CD14-positive monocyte (primary cell): ENCODE results near the gene LIMS2. TPM values are rescaled to one million over a fixed set of nuclear protein-coding genes. Genes with fewer than 3 reads are reported as not detected.

Source experiments
- DNase-seq, 3 donors: peaks; one replicate each; pipeline ENCODE4 v3.0.0-alpha.2; 2011 to 2022
- H2AFZ ChIP-seq: 2 replicates; pipeline ENCODE4 v1.6.0; 2012; ENCODE audit warnings: mild to moderate bottlenecking, low read depth, low read length, inconsistent platforms; ENCODE audit not compliant: insufficient read depth, poor library complexity, severe bottlenecking
- H3K27ac ChIP-seq, 2 donors: 1 replicate in 1 of 2; 2 replicates in 1 of 2; pipeline ENCODE4 v1.5.1; 2012 to 2013; ENCODE audit warnings: low read length in 2 of 2, control low read depth in 1 of 2, inconsistent platforms in 1 of 2, low read depth in 1 of 2, mild to moderate bottlenecking in 1 of 2
- H3K27me3 ChIP-seq, 2 donors: one replicate each; pipeline versions ENCODE4 v1.6.0 to v1.6.1; 2011 to 2013; ENCODE audit warnings: low read length in 2 of 2; ENCODE audit not compliant: control insufficient read depth in 2 of 2, insufficient read depth in 2 of 2
- H3K36me3 ChIP-seq, 2 donors: replicated peaks in 1 of 2; 1 replicate in 1 of 2; 2 replicates in 1 of 2; pipeline versions ENCODE4 v1.5.1 to v1.6.1; 2012 to 2013; ENCODE audit warnings: low read length in 2 of 2, control low read depth in 1 of 2, inconsistent platforms in 1 of 2, mild to moderate bottlenecking in 1 of 2; ENCODE audit not compliant: insufficient read depth in 2 of 2, control insufficient read depth in 1 of 2
- H3K4me1 ChIP-seq, 2 donors: 1 replicate in 1 of 2; 2 replicates in 1 of 2; pipeline versions ENCODE4 v1.5.1 to v1.6.1; 2012 to 2013; ENCODE audit warnings: low read length in 2 of 2, control low read depth in 1 of 2, inconsistent platforms in 1 of 2, mild to moderate bottlenecking in 1 of 2, moderate library complexity in 1 of 2; ENCODE audit not compliant: insufficient read depth in 2 of 2, control insufficient read depth in 1 of 2
- H3K4me2 ChIP-seq: replicated peaks from 2 replicates; pipeline ENCODE3; 2012; ENCODE audit warnings: low read length, moderate library complexity, mild to moderate bottlenecking; ENCODE audit not compliant: poor library complexity, severe bottlenecking; ENCODE audit errors: extremely low read depth
- H3K4me3 ChIP-seq, 3 experiments: fragments of 200-600 bp in 1 of 3; sonication (generic) in 1 of 3; replicated peaks in 1 of 3; 1 replicate in 2 of 3; 2 replicates in 1 of 3; pipeline ENCODE4 v1.5.1; 2011 to 2013; ENCODE audit warnings: low read length in 3 of 3, mild to moderate bottlenecking in 3 of 3, control low read depth in 2 of 3, low read depth in 2 of 3, inconsistent platforms in 1 of 3, moderate library complexity in 1 of 3
- H3K79me2 ChIP-seq: 2 replicates; pipeline ENCODE4 v1.6.0; 2012; ENCODE audit warnings: mild to moderate bottlenecking, control low read depth, inconsistent platforms, low read length, moderate library complexity; ENCODE audit not compliant: insufficient read depth
- H3K9ac ChIP-seq: 2 replicates; pipeline ENCODE4 v1.6.0; 2017; ENCODE audit warnings: low read length, mild to moderate bottlenecking; ENCODE audit not compliant: insufficient read depth, poor library complexity, severe bottlenecking
- H3K9me3 ChIP-seq, 2 donors: replicated peaks in 1 of 2; 1 replicate in 1 of 2; 2 replicates in 1 of 2; pipeline versions ENCODE4 v1.5.1 to v1.6.1; 2012 to 2013; ENCODE audit warnings: low read length in 2 of 2, control low read depth in 1 of 2; ENCODE audit not compliant: control insufficient read depth in 1 of 2, insufficient read depth in 1 of 2
- H4K20me1 ChIP-seq: 2 replicates; pipeline ENCODE4 v1.6.0; 2012; ENCODE audit warnings: mild to moderate bottlenecking, low read length, control low read depth, moderate library complexity; ENCODE audit not compliant: insufficient read depth
- H3K27ac Mint-ChIP-seq, 7 donors: one replicate each; pipeline ENCODE4 v1.8.0; 2020; ENCODE audit warnings: mild to moderate bottlenecking in 7 of 7, mixed read lengths in 7 of 7, moderate library complexity in 6 of 7, inconsistent platforms in 2 of 7
- H3K27me3 Mint-ChIP-seq, 3 donors: one replicate each; pipeline ENCODE4 v1.8.0; 2021 to 2022; ENCODE audit warnings: low read depth in 3 of 3, mild to moderate bottlenecking in 3 of 3, mixed read lengths in 3 of 3, moderate library complexity in 3 of 3, inconsistent platforms in 1 of 3
- H3K36me3 Mint-ChIP-seq, 2 donors: one replicate each; pipeline ENCODE4 v1.8.0; 2020; ENCODE audit warnings: mixed read lengths in 2 of 2, inconsistent platforms in 1 of 2, mild to moderate bottlenecking in 1 of 2
- H3K4me1 Mint-ChIP-seq: one replicate; pipeline ENCODE4 v1.8.0; 2020; ENCODE audit warnings: mild to moderate bottlenecking, mixed read lengths
- H3K4me3 Mint-ChIP-seq, 2 donors: one replicate each; pipeline ENCODE4 v1.8.0; 2020; ENCODE audit warnings: mild to moderate bottlenecking in 2 of 2, mixed read lengths in 2 of 2, moderate library complexity in 1 of 2
- H3K9me3 Mint-ChIP-seq, 7 donors: one replicate each; pipeline ENCODE4 v1.8.0; 2020 to 2022; ENCODE audit warnings: mixed read lengths in 7 of 7, mild to moderate bottlenecking in 6 of 7, moderate library complexity in 6 of 7, inconsistent platforms in 2 of 7
- WGBS: methylation state at CpG from one replicate; pipeline ENCODE4 v1.1.5; 2013; ENCODE audit warnings: missing lambda C conversion rate; ENCODE audit not compliant: insufficient coverage; 5-methylcytosine and 5-hydroxymethylcytosine counted together
- intact Hi-C, 2 donors: fragments of 100-400 bp; cut with micrococcal nuclease; formaldehyde crosslinking; loops; one replicate each; pipeline versions ENCODE4 v1.15.0 to v1.15.1; 2023
- polyA plus RNA-seq, 3 donors: library from polyadenylated mRNA; depleted of rRNA in 1 of 3; unstranded in 2 of 3; stranded (reverse) in 1 of 3; fragments of 300-500 nt in 2 of 3; fragments of >200 nt in 1 of 3; fragmentation: Illumina TruSeq in 2 of 3; gene quantifications; 1 replicate in 2 of 3; 2 replicates in 1 of 3; pipeline ENCODE4 v1.2.3, GENCODE V29; 2012 to 2021
- TF ChIP-seq, protein P1 (sequence below): fragments of 200-600 bp; IDR thresholded peaks from one replicate; pipeline ENCODE4 v1.8.0; 2022; ENCODE audit warnings: antibody characterized with exemption, mild to moderate bottlenecking

Gene LIMS2
- polyA plus RNA-seq, 3 donors = 0.13 to 1.3 (median 0.23) TPM

DNA sequence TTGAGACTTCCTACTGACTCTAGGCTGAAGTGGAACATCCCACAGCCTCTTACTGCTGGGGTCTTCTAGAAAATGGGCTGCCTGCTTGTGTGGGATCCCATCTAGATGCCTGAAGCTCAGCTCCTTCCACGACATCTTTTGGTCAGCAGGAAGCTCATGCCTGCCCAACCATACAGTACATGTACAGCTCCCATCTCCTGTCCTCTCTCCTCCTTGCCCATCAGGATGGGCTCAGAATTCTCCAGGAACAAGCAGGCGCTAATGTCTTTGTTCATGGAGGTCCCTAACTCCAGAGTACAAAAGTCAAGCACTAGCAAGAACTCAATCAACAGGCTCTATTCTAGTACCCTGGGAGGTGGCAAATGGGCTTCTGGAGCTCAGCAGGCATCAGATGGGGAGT is 61.1 kb downstream of the LIMS2 start:
- peaks cover 6% of the 10 kb centered on the region for H3K4me1 Mint-ChIP-seq
- intact Hi-C loops = no loop called here
- Histone ChIP-seq H3K27ac (no peak overlapping the region), H3K79me2 (no peaks in the 10 kb centered on the region), H3K4me3 (no peak overlapping the region), H4K20me1 (no peaks in the 10 kb centered on the region), H3K4me2 (no peak overlapping the region), H3K9me3 (peaks cover 6 to 25% of the 10 kb centered on the region in 2 donors), H3K9ac (no peak overlapping the region), H3K27me3 (no peaks in the 10 kb centered on the region), H3K4me1 (no peaks in the 10 kb centered on the region), H3K36me3 (no peaks in the 10 kb centered on the region), H2AFZ (no peak overlapping the region)
- no peak overlapping the region for H3K4me3 Mint-ChIP-seq
- TF ChIP-seq, protein P1, sequence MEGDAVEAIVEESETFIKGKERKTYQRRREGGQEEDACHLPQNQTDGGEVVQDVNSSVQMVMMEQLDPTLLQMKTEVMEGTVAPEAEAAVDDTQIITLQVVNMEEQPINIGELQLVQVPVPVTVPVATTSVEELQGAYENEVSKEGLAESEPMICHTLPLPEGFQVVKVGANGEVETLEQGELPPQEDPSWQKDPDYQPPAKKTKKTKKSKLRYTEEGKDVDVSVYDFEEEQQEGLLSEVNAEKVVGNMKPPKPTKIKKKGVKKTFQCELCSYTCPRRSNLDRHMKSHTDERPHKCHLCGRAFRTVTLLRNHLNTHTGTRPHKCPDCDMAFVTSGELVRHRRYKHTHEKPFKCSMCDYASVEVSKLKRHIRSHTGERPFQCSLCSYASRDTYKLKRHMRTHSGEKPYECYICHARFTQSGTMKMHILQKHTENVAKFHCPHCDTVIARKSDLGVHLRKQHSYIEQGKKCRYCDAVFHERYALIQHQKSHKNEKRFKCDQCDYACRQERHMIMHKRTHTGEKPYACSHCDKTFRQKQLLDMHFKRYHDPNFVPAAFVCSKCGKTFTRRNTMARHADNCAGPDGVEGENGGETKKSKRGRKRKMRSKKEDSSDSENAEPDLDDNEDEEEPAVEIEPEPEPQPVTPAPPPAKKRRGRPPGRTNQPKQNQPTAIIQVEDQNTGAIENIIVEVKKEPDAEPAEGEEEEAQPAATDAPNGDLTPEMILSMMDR = no peak
- no peak for DNase-seq
- H3K27me3 Mint-ChIP-seq = peaks cover 1 to 7% (median 2%) of the 10 kb centered on the region in 3 donors
- H3K9me3 Mint-ChIP-seq = peaks cover 16 to 29% (median 24%) of the 10 kb centered on the region in 7 donors
- WGBS = 100% methylated on average over 1 of the region's 2 CpGs
- H3K27ac Mint-ChIP-seq = peak overlapping the region in 1 of 7 donors; percentile 57
- peaks cover 0 to 11% of the 10 kb centered on the region in 2 donors for H3K36me3 Mint-ChIP-seq

DNA sequence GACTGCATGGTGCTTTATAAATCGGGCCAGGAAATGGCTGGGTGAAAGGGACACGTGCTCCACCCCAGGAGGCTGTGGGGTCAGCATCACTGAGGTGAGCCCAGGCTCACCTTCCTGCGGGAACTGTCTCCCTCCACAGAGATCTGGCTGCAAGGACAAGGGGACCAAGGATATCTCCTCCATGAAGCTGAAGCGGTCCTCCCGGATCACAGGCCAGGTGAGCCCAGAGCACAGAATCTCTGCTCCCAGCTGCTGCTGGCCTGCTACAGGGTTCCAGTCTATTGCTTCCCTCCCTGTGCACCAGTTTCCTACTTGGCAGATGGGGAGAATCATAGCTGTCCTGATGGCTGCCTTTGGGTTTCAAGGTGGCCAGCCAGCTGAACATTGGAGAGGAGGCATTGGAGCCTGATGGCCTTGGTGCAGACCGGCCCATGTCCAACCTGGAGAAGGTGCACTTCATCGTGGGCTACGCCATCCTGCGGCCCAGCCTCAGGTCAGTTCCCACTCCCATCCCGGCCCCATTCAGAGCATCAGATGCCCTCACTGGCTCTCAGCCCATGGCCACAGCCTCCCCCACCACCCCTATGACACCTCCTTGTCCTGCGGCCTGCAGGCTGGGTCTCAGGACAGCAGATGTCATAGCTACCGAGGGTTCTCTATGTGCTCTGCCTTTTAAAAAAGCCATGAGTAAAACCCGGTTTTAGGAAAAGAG is 63.1 kb downstream of the LIMS2 start:
- peaks cover 0 to 11% of the 10 kb centered on the region in 2 donors for H3K36me3 Mint-ChIP-seq
- intact Hi-C loops = no loop called here
- H3K27ac ChIP-seq = no peak overlapping the region
- H3K36me3 ChIP-seq = no peaks in the 10 kb centered on the region
- peaks cover 6% of the 10 kb centered on the region for H3K4me1 Mint-ChIP-seq
- WGBS = 97% methylated on average over 12 of the region's 13 CpGs
- TF ChIP-seq, protein P1 = no peak
- H3K4me1 ChIP-seq = no peaks in the 10 kb centered on the region
- H3K27me3 ChIP-seq = no peaks in the 10 kb centered on the region
- no peak overlapping the region for H3K4me3 Mint-ChIP-seq
- no peak overlapping the region for H3K27ac Mint-ChIP-seq
- peaks cover 6 to 25% of the 10 kb centered on the region in 2 donors for H3K9me3 ChIP-seq
- H3K4me2 ChIP-seq = no peak overlapping the region
- H2AFZ ChIP-seq = no peak overlapping the region
- peaks cover 1 to 7% (median 1%) of the 10 kb centered on the region in 3 donors for H3K27me3 Mint-ChIP-seq
- DNase-seq = no peak
- peaks cover 16 to 29% (median 24%) of the 10 kb centered on the region in 7 donors for H3K9me3 Mint-ChIP-seq
- H3K9ac ChIP-seq = no peak overlapping the region
- no peak overlapping the region for H3K4me3 ChIP-seq
- no peaks in the 10 kb centered on the region for H3K79me2 ChIP-seq
- no peaks in the 10 kb centered on the region for H4K20me1 ChIP-seq
